Endodermal cell (in vitro differentiated cells): ENCODE results near the gene MYL5. TPM values are rescaled to one million over a fixed set of nuclear protein-coding genes. Genes with fewer than 3 reads are reported as not detected.

Experiments
- DNase-seq: peaks from one replicate; pipeline ENCODE4 v3.0.0-alpha.2; 2017
- H3K27ac ChIP-seq: 2 replicates; pipeline ENCODE4 v1.5.1; 2013; ENCODE audit warnings: mild to moderate bottlenecking, low read depth, low read length, moderate library complexity
- H3K27me3 ChIP-seq: 2 replicates; pipeline ENCODE4 v1.6.1; 2013; ENCODE audit warnings: mild to moderate bottlenecking, low read length, moderate library complexity; ENCODE audit not compliant: insufficient read depth, control insufficient read depth, poor library complexity, severe bottlenecking
- H3K36me3 ChIP-seq: 2 replicates; pipeline ENCODE4 v1.7.0; 2013; ENCODE audit warnings: mild to moderate bottlenecking, low read length, moderate library complexity; ENCODE audit not compliant: control insufficient read depth, insufficient read depth
- H3K4me1 ChIP-seq: one replicate; pipeline ENCODE4 v1.7.0; 2013; ENCODE audit warnings: low read length; ENCODE audit not compliant: control insufficient read depth, insufficient read depth
- H3K4me3 ChIP-seq: 2 replicates; pipeline ENCODE4 v1.5.1; 2013; ENCODE audit warnings: mild to moderate bottlenecking, low read length, moderate library complexity
- H3K9ac ChIP-seq: 2 replicates; pipeline ENCODE4 v1.6.1; 2013; ENCODE audit warnings: mild to moderate bottlenecking, low read length, moderate library complexity; ENCODE audit not compliant: poor library complexity, severe bottlenecking; ENCODE audit errors: extremely low read depth
- H3K9me3 ChIP-seq: 2 replicates; pipeline ENCODE4 v1.6.1; 2013; ENCODE audit warnings: mild to moderate bottlenecking, low read length, moderate library complexity; ENCODE audit not compliant: control insufficient read depth
- H3K27ac Mint-ChIP-seq: 2 replicates; pipeline ENCODE4 v1.8.0; 2020; ENCODE audit warnings: mixed read lengths
- H3K27me3 Mint-ChIP-seq: 2 replicates; pipeline ENCODE4 v1.8.0; 2021; ENCODE audit warnings: mild to moderate bottlenecking, mixed read lengths; ENCODE audit not compliant: insufficient read depth
- H3K36me3 Mint-ChIP-seq: 2 replicates; pipeline ENCODE4 v1.8.0; 2020; ENCODE audit warnings: low read depth, mixed read lengths
- H3K4me1 Mint-ChIP-seq: 2 replicates; pipeline ENCODE4 v1.8.0; 2020; ENCODE audit warnings: mixed read lengths
- H3K4me3 Mint-ChIP-seq: 2 replicates; pipeline ENCODE4 v1.8.0; 2020; ENCODE audit warnings: mild to moderate bottlenecking, moderate library complexity, mixed read lengths
- H3K9me3 Mint-ChIP-seq: 2 replicates; pipeline ENCODE4 v1.8.0; 2020; ENCODE audit warnings: mild to moderate bottlenecking, mixed read lengths
- CTCF ChIP-seq: fragments of 200-600 bp; sonication (generic); conservative IDR thresholded peaks from 2 replicates; pipeline ENCODE4 v1.5.0; 2021; ENCODE audit warnings: antibody characterized with exemption, mild to moderate bottlenecking
- WGBS, 2 experiments: methylation state at CpG; one replicate each; pipeline versions ENCODE4 v1.1.5 to v1.1.7; 2013; ENCODE audit warnings: missing lambda C conversion rate in 2 of 2, mixed read lengths in 1 of 2; ENCODE audit not compliant: insufficient coverage in 1 of 2, insufficient read length in 1 of 2; 5-methylcytosine and 5-hydroxymethylcytosine counted together
- total RNA-seq, 2 donors: library from RNA; stranded (reverse); fragmentation: NEBNext Ultra II Directional in 1 of 2; extraction: Animal tissue kit (Norgen Biotek cat#: 25700) in 1 of 2; gene quantifications; 2 replicates in 1 of 2; 3 replicates in 1 of 2; pipeline ENCODE4 v1.2.1, GENCODE V29; 2021

Gene MYL5
- total RNA-seq, 2 donors from 2014 or later, result 20.0 to 23.4 TPM

- no peak overlapping the region for H3K4me3 Mint-ChIP-seq
- no peak overlapping the region for H3K27ac Mint-ChIP-seq
- DNase-seq, result no peak
- WGBS, 2 experiments, result 91 to 97% methylated on average over 7 to 29 of the region's 29 CpGs
- H3K9me3 ChIP-seq, result no peaks in the 10 kb centered on the region
- no peak overlapping the region for H3K27ac ChIP-seq
- H3K27me3 ChIP-seq, result no peaks in the 10 kb centered on the region
- H3K36me3 Mint-ChIP-seq, result no peaks in the 10 kb centered on the region
- no peaks in the 10 kb centered on the region for H3K9me3 Mint-ChIP-seq
- no peaks in the 10 kb centered on the region for H3K27me3 Mint-ChIP-seq
- H3K4me1 ChIP-seq, result no peaks in the 10 kb centered on the region
- H3K4me3 ChIP-seq, result no peak overlapping the region
- TF ChIP-seq CTCF, result no peak
- H3K4me1 Mint-ChIP-seq, result no peaks in the 10 kb centered on the region
- H3K36me3 ChIP-seq, result no peaks in the 10 kb centered on the region
- H3K9ac ChIP-seq, result no peak overlapping the region
Measured at GRCh38 chr4:653831-654502, 20.4 kb upstream of the MYL5 start.

- Histone ChIP-seq H3K4me3 (no peak overlapping the region), H3K9me3 (no peaks in the 10 kb centered on the region), H3K27ac (no peak overlapping the region), H3K27me3 (no peaks in the 10 kb centered on the region), H3K36me3 (no peaks in the 10 kb centered on the region), H3K9ac (no peak overlapping the region), H3K4me1 (no peaks in the 10 kb centered on the region)
- Mint-ChIP-seq H3K9me3 (no peaks in the 10 kb centered on the region), H3K4me1 (no peaks in the 10 kb centered on the region), H3K36me3 (no peaks in the 10 kb centered on the region), H3K27ac (no peak overlapping the region), H3K27me3 (no peaks in the 10 kb centered on the region), H3K4me3 (no peak overlapping the region)
- TF ChIP-seq CTCF, result no peak
- 93 to 95% methylated on average over 16 to 17 of the region's 17 CpGs for WGBS, 2 experiments
- DNase-seq, result no peak
Measured at GRCh38 chr4:654503-654845, 19.9 kb upstream of the MYL5 start.

- H3K4me1 Mint-ChIP-seq, result no peaks in the 10 kb centered on the region
- no peaks in the 10 kb centered on the region for H3K9me3 Mint-ChIP-seq
- no peaks in the 10 kb centered on the region for H3K27me3 ChIP-seq
- no peak overlapping the region for H3K4me3 ChIP-seq
- H3K4me3 Mint-ChIP-seq, result no peak overlapping the region
- H3K27ac Mint-ChIP-seq, result no peak overlapping the region
- no peak overlapping the region for H3K27ac ChIP-seq
- TF ChIP-seq CTCF, result no peak
- H3K36me3 ChIP-seq, result no peaks in the 10 kb centered on the region
- H3K36me3 Mint-ChIP-seq, result no peaks in the 10 kb centered on the region
- H3K9me3 ChIP-seq, result no peaks in the 10 kb centered on the region
- H3K4me1 ChIP-seq, result no peaks in the 10 kb centered on the region
- no peaks in the 10 kb centered on the region for H3K27me3 Mint-ChIP-seq
- DNase-seq, result no peak
- H3K9ac ChIP-seq, result no peak overlapping the region
- WGBS, 2 experiments, result 83% methylated on average over 10 to 17 of the region's 17 CpGs
Measured at GRCh38 chr4:654871-655463, 19.4 kb upstream of the MYL5 start.
